GM19023 (cell line): ENCODE results near the gene ANKRD29.
"Not testable (repeated sequence)": the region's sequence is repeated elsewhere in the genome, so short reads cannot be mapped to it uniquely, and the experiment has no call there.

Source experiments
- ATAC-seq: cut with Tn5 transposase; IDR thresholded peaks from one replicate; pipeline ENCODE4 v1.9.1; 2021; ENCODE audit warnings: mild to moderate bottlenecking, moderate library complexity; ENCODE audit not compliant: unreplicated experiment

Gene ANKRD29

GRCh38 chr18:23584019-23584983, 78.4 kb downstream of the ANKRD29 start:
- no peak for ATAC-seq

- no peak for ATAC-seq
These were observed 79.4 kb downstream of the ANKRD29 start for GRCh38 chr18:23583071-23583865.

- no peak for ATAC-seq
These were observed 81.9 kb downstream of the ANKRD29 start for GRCh38 chr18:23580677-23581367.

- ATAC-seq = no peak
These were observed 83.6 kb downstream of the ANKRD29 start for GRCh38 chr18:23578891-23579653.

- ATAC-seq = no peak
These were observed 84.5 kb downstream of the ANKRD29 start for GRCh38 chr18:23578067-23578701.

- not testable (repeated sequence) for ATAC-seq
These were observed 85.2 kb downstream of the ANKRD29 start for GRCh38 chr18:23577521-23577920.

- ATAC-seq = no peak
These were observed 87.4 kb downstream of the ANKRD29 start for GRCh38 chr18:23575309-23575651.

- no peak for ATAC-seq
These were observed 88.0 kb downstream of the ANKRD29 start for GRCh38 chr18:23574611-23575308.

- no peak for ATAC-seq
These were observed 88.9 kb downstream of the ANKRD29 start for GRCh38 chr18:23573626-23574431.

- no peak for ATAC-seq
These were observed 89.7 kb downstream of the ANKRD29 start for GRCh38 chr18:23573020-23573419.

GRCh38 chr18:23572570-23572969, 90.1 kb downstream of the ANKRD29 start:
- ATAC-seq = no peak

GRCh38 chr18:23572012-23572411, 90.7 kb downstream of the ANKRD29 start:
- ATAC-seq = no peak

- no peak for ATAC-seq
These were observed 91.7 kb downstream of the ANKRD29 start for GRCh38 chr18:23570912-23571504.

GRCh38 chr18:23569299-23570063, 93.2 kb downstream of the ANKRD29 start:
- no peak for ATAC-seq

GRCh38 chr18:23568281-23569138, 94.2 kb downstream of the ANKRD29 start:
- ATAC-seq = no peak

- no peak for ATAC-seq
These were observed 95.0 kb downstream of the ANKRD29 start for GRCh38 chr18:23567671-23568070.
